ENCODE results near the gene EIF4E1B. TPM values are rescaled to one million over a fixed set of nuclear protein-coding genes. Genes with fewer than 3 reads are reported as not detected.
A peak's percentile ranks its signal among the peaks of the same experiment; 100 is the strongest.

Gene EIF4E1B
- total RNA-seq, 1 experiment from 2014 or later, result not detected

DNA sequence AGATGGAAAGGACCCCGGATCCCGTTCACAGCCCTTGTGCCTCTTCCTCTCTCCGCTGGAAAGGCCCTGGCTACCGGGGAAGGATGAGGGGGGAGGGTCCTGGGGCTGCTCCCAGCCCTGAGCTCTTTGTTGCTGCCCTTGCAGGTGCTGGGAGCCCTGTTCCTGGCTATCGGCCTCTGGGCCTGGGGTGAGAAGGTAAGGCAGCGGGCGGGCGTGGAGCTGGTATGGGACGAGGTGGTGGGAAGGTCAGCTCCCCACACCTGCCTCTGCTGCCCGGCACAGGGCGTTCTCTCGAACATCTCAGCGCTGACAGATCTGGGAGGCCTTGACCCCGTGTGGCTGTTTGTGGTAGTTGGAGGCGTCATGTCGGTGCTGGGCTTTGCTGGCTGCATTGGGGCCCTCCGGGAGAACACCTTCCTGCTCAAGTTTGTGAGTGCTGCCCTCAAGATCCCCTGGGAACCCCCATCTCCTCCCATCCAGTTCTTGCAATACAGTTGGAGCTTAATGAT is 21.1 kb downstream of the EIF4E1B start:
- no peak for DNase-seq (ENCODE audit: low read depth in 1 of 2, low spot score in 2 of 2)
- Histone ChIP-seq H3K4me3 (no peak overlapping the region), H3K4me1 (replicated peaks) (peaks cover 15% of the 10 kb centered on the region), H3K27me3 (replicated peaks) (no peaks in the 10 kb centered on the region), H3K9me3 (replicated peaks) (no peaks in the 10 kb centered on the region), H3K27ac (no peak overlapping the region), H3K36me3 (peaks cover 23% of the 10 kb centered on the region)

DNA sequence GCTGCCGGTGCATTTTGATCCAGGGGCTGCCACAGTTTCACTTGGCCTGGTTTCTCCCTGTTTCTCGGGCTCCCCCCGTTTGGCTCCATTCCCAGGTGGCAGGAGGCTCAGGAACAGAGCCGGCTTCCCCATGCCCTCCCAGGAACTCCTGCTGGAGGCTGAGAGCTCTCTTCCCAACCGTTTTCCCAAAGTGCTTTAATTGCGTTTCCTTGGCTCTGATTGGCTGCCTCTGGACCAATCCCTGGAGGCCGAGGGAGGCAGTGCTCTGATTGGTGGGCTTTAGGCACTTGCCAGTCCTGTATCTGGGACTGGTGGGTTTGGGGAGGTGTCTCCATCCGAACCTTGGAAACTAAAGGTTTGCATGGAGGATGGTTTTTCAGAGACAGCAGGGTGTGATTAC is 21.7 kb downstream of the EIF4E1B start:
- Histone ChIP-seq H3K9me3 (replicated peaks) (no peaks in the 10 kb centered on the region), H3K36me3 (peaks cover 29% of the 10 kb centered on the region), H3K4me1 (replicated peaks) (peaks cover 11% of the 10 kb centered on the region), H3K27me3 (replicated peaks) (no peaks in the 10 kb centered on the region), H3K27ac (no peak overlapping the region), H3K4me3 (no peak overlapping the region)
- DNase-seq (ENCODE audit: low read depth in 1 of 2, low spot score in 2 of 2), result no peak

DNA sequence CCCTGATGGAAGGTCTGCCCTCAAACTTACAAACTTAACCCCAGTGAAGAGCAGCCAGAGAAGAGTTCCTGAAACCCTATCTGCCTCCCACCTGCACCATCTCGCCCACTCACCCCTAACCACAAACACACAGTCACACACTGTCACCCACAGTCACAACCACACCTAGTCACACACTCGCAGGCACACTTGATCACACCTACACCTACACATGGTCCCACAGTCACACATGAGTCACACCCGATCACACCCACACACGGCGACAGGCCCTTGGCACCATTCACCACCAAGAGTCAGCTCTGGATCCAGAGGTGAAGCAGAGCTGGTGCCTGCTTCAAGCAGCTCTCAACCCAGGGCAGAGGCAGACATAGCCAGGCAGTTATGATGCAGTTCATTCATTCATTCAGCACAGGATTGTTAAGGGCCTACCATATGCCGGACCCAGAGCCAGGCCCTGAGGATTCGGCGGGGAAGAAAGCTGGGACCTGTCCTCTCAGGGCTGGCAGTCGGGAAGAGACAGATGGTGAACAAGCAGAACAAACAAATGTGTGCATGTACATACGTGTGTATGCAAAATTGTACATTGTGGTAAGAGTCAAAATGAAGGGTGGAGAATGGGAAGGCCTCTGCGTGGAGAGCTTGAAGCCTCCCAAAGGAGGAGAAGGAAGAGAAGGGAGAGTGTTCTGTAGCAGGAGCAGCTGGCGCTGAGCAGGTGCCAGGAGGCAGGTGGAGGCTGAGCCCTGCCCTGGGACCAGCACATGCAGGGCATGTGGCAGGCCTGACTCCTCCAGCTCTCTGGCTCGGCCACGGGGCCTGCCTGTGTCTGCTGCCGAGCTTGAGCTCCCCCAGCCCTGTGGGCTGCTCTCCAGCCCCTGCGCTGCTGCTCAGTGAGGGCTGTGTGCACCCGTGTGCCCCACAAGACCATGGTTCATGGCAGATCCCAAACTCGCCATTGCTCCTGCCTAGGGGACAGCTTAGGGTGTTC is 23.2 kb downstream of the EIF4E1B start:
- Histone ChIP-seq H3K4me3 (no peak overlapping the region), H3K27me3 (replicated peaks) (no peaks in the 10 kb centered on the region), H3K4me1 (replicated peaks) (peaks cover 9% of the 10 kb centered on the region), H3K36me3 (peaks cover 35% of the 10 kb centered on the region), H3K9me3 (replicated peaks) (no peaks in the 10 kb centered on the region), H3K27ac (no peak overlapping the region)
- no peak for DNase-seq (ENCODE audit: low read depth in 1 of 2, low spot score in 2 of 2)

DNA sequence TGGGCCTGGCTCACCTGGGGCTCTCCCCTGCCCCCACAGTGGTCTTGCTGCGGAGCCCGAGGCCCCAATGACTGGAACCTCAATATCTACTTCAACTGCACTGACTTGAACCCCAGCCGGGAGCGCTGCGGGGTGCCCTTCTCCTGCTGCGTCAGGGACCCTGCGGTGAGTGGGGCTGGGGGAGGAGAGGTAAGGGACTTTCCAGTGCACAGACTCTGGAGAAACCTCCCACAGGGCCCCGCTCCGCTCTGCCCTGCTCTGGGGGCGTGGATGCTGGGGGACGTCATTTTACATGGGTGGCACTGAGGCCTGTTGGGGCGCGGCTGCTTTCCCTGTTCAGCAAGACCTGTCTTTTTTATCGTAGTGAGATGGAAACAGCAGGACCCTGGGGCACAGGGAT is 24.4 kb downstream of the EIF4E1B start:
- H3K9me3 ChIP-seq (replicated peaks), result no peaks in the 10 kb centered on the region
- H3K4me1 ChIP-seq (replicated peaks), result peaks cover 13% of the 10 kb centered on the region
- H3K4me3 ChIP-seq, result no peak overlapping the region
- H3K36me3 ChIP-seq, result peaks cover 35% of the 10 kb centered on the region
- no peak for DNase-seq (ENCODE audit: low read depth in 1 of 2, low spot score in 2 of 2)
- H3K27ac ChIP-seq, result no peak overlapping the region
- H3K27me3 ChIP-seq (replicated peaks), result no peaks in the 10 kb centered on the region

DNA sequence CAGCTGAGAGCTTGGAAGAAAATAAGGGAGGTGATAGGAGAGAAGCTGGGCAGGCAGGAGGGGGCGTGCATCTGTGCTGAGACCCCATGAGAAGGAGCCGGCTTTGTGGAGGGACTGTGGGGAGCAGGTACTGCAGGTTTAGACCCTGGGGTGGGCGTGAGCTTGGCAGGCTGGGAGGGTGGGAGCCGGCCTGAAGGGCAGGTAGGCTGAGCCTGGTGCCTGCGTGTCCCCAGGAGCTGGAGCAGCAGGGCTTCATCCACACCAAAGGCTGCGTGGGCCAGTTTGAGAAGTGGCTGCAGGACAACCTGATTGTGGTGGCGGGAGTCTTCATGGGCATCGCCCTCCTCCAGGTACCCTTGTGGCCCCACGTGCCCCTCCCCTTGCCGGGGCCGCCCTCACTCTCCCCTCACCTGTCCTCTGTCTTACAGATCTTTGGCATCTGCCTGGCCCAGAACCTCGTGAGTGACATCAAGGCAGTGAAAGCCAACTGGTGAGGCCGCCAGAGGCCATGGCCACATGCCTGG is 26.1 kb downstream of the EIF4E1B start:
- Histone ChIP-seq H3K4me3 (no peak overlapping the region), H3K27me3 (replicated peaks) (0 out of 2 replicates have a peak, but pooled peaks cover 2% of the 10 kb centered on the region), H3K9me3 (replicated peaks) (no peaks in the 10 kb centered on the region), H3K36me3 (peaks cover 35% of the 10 kb centered on the region), H3K4me1 (replicated peaks) (peaks cover 13% of the 10 kb centered on the region), H3K27ac (no peak overlapping the region)
- no peak for DNase-seq (ENCODE audit: low read depth in 1 of 2, low spot score in 2 of 2)

DNA sequence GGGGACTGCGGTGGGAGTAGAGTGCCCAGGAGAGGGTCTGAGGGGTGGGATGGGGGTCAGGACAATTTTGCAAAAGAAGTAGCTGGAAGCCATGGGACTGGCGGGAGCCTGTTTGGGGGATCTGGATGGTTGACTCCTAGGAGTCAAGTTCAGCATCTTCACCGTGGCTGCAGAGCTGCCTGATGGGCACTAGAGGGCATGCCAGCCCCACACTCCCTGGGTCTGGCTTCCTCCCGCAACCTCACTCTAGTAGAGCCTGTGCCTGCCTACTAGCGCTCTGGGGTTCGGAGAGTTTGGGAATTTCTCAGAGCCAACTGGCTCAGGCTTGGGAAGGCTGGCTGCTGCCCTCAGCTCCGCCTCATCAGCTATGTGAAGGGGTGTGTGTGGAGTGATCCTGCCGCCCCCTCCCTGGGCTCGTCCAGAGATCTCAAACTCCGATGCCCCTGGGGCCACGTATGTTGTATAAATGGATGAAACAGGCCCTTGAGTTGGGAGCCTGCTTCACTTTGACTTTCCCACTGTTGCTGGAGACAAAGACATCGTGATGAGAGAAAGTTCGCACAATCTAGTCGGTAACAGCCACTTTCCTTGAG is 27.6 kb downstream of the EIF4E1B start:
- Histone ChIP-seq H3K4me3 (no peak overlapping the region), H3K9me3 (replicated peaks) (no peaks in the 10 kb centered on the region), H3K27me3 (replicated peaks) (peaks cover 10% of the 10 kb centered on the region), H3K36me3 (peaks cover 29% of the 10 kb centered on the region), H3K4me1 (replicated peaks) (peaks cover 13% of the 10 kb centered on the region), H3K27ac (no peak overlapping the region)
- peak; percentile 63 to 82 for DNase-seq (ENCODE audit: low read depth in 1 of 2, low spot score in 2 of 2)

DNA sequence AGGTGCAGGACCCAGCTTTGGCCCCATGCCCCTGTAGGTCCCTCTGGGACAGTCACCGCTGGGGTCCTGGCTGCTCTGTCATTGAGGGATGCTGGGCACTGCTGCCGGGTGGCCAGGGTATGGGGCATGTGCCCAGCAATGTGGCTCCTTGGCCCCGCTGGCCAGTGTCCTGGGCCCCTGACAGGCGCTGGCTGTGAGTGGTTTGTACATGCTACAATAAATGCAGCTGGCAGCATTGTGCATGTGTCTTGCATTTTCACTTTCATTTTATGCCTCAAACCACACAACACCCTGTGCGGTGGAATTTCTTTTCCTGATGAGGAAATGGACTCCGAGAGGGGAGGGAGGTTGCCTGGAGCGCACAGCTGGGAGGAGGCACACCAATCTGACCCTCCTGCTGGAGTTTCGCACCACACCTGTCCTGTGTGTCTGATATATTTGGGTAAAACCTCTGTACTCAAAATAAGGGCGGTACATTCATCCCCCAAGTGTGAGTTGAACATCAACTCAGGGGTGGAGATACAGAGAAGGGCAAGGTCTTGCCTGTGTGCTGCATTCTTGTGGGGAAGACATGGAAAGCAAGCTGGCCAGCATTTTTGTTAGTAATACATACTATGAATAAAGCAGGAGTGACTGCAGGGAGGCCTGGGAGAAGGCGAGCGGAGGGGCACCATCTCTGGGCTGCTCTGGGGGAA is 28.5 kb downstream of the EIF4E1B start:
- Histone ChIP-seq H3K4me3 (peak overlapping the region; percentile 3; the same call in 1 of the 2 replicates), H3K4me1 (replicated peaks) (peaks cover 13% of the 10 kb centered on the region)
- peak in 1 of 2 experiments; percentile 71 for DNase-seq (ENCODE audit: low read depth in 1 of 2, low spot score in 2 of 2)

DNA sequence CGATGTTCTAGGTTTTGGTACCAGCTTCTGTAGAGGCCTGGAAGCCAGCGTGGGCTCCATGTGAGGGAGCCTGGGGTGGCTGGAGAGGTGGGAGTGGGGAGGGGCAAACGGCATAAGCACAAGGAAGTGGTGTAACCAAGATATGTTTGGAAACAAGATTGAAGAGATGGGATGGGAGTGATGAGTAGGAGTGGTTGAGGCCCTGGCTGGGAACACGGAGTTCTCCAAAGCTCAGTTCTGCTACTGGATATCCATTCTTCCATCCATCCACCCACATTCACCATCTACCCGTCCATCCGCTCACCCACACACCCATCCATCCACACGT is 29.0 kb downstream of the EIF4E1B start:
- peaks cover 24% of the 10 kb centered on the region for H3K27me3 ChIP-seq (replicated peaks)
- H3K36me3 ChIP-seq, result peaks cover 18% of the 10 kb centered on the region
- no peak overlapping the region for H3K4me3 ChIP-seq
- H3K27ac ChIP-seq, result no peak overlapping the region
- H3K9me3 ChIP-seq (replicated peaks), result no peaks in the 10 kb centered on the region
- H3K4me1 ChIP-seq (replicated peaks), result peaks cover 13% of the 10 kb centered on the region
- no peak for DNase-seq (ENCODE audit: low read depth in 1 of 2, low spot score in 2 of 2)

More for the DNA sequence above, 28.5 kb downstream of the EIF4E1B start:
- Histone ChIP-seq H3K36me3 (peaks cover 20% of the 10 kb centered on the region), H3K27me3 (replicated peaks) (peaks cover 19% of the 10 kb centered on the region), H3K9me3 (replicated peaks) (no peaks in the 10 kb centered on the region), H3K27ac (no peak overlapping the region)

DNA sequence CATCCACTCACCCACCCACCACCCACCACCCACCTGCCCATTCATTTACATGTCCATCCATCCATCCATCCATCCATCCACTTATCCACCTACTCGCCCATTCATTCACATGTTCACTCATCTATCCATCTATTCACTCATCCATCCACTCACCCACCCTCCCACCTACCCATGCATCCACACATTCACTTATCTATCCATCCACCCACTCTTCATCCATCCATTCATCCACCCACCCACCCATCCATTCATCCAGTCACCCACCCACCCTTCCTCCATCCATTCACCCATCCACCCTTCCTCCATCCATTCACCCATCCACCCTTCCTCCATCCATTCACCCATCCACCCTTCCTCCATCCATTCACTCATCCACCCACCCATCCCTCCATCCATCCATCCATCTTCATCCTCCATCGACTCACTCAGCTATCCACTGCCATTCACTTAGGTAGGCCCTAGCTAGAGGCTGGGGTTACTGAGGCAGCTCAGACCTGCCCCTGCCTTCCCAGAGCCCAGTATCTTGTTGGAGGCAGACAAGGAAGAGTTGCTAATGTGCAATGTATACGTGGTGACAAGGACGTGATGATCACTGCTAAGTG is 29.5 kb downstream of the EIF4E1B start:
- Histone ChIP-seq H3K27me3 (replicated peaks) (peaks cover 25% of the 10 kb centered on the region), H3K9me3 (replicated peaks) (no peaks in the 10 kb centered on the region), H3K4me3 (no peak overlapping the region), H3K27ac (no peak overlapping the region), H3K4me1 (replicated peaks) (peaks cover 13% of the 10 kb centered on the region), H3K36me3 (peaks cover 17% of the 10 kb centered on the region)
- DNase-seq (ENCODE audit: low read depth in 1 of 2, low spot score in 2 of 2), result no peak

DNA sequence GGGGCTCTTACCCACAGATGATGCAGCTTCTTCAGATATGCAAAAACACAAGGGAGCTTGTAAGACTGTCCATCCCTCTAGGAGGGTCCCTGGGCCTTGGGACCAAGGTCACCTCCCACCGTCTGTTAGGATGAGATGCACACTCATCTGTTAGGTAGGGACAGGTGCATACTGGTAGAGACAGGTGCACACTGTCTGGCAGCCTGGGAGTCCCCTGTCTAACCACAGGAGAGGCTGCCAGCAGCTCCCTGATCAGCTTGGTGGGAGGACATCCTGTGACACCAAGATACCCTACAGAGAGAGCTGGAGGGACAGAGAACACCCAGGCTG is 30.0 kb downstream of the EIF4E1B start:
- peaks cover 13% of the 10 kb centered on the region for H3K36me3 ChIP-seq
- no peak overlapping the region for H3K27ac ChIP-seq
- H3K4me3 ChIP-seq, result no peak overlapping the region
- peaks cover 13% of the 10 kb centered on the region for H3K4me1 ChIP-seq (replicated peaks)
- H3K27me3 ChIP-seq (replicated peaks), result peaks cover 30% of the 10 kb centered on the region
- H3K9me3 ChIP-seq (replicated peaks), result no peaks in the 10 kb centered on the region
- DNase-seq (ENCODE audit: low read depth in 1 of 2, low spot score in 2 of 2), result no peak

DNA sequence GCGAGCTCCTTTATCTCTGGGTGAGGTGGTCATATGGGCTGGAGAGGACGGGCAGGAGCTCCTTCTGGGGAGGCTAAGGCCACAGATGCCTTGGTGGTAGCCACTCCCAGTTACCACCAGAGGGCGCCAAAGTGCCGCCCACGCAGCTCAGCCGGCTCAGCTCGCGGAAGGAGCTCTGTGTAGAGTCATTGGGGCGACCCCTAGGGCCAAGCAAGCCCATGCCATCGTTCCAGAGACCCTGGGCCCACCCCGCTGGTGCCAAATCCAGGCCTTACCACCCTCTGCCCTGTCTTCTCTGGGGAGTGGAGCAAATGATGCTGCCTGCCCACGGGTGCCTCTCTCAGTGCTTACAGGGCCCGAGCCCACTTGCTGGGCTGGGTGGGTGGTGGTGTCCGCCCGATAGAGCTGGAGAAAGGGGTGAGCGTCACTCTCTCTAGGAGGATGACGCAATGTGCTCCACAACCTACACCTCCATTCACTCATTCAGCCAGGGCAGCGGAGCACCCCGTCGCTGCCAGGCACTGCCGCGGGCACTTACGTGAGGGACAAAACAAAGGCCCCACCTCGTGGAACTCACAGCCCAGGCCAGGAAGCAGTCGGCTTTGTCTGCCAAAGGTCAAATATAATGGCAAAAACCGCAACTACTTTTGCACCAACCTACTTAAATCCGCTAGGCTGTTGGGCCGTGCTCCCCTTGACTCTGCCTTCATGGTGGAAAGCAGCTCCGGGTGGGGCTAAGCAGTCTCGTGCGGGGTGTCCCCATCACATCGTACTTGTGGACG is 30.6 kb downstream of the EIF4E1B start:
- peaks cover 30% of the 10 kb centered on the region for H3K27me3 ChIP-seq (replicated peaks)
- no peaks in the 10 kb centered on the region for H3K9me3 ChIP-seq (replicated peaks)
- peak; percentile 71 to 83 for DNase-seq (ENCODE audit: low read depth in 1 of 2, low spot score in 2 of 2)
- H3K36me3 ChIP-seq, result peaks cover 13% of the 10 kb centered on the region
- H3K4me1 ChIP-seq (replicated peaks), result peaks cover 13% of the 10 kb centered on the region
- H3K4me3 ChIP-seq, result no peak overlapping the region
- no peak overlapping the region for H3K27ac ChIP-seq

DNA sequence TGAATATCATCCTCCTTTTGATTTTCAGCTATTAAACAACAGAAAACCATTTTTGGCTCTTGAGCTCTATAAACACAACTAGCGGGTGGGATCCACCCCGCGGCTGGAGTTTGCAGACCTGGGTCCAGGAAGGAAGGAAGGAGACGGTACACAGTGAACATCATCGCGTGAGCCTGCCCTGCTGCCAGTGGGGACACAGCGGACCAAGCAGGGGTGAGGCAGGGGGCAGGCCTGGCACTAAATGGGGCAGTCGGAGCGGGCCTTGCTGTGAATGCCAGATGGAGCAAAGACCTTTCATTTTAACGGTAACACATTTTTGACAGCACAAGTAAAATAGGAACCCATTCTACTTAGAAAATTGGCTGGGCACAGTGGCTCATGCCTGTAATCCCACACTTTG is 31.2 kb downstream of the EIF4E1B start:
- H3K9me3 ChIP-seq (replicated peaks), result no peaks in the 10 kb centered on the region
- no peak overlapping the region for H3K27ac ChIP-seq
- H3K36me3 ChIP-seq, result peaks cover 11% of the 10 kb centered on the region
- H3K27me3 ChIP-seq (replicated peaks), result peaks cover 34% of the 10 kb centered on the region
- H3K4me1 ChIP-seq (replicated peaks), result peaks cover 13% of the 10 kb centered on the region
- DNase-seq (ENCODE audit: low read depth in 1 of 2, low spot score in 2 of 2), result no peak
- H3K4me3 ChIP-seq, result no peak overlapping the region

Measured in SJSA1 (cell line).